ENCODE results near the gene MANEA. TPM values are rescaled to one million over a fixed set of nuclear protein-coding genes. Genes with fewer than 3 reads are reported as not detected.

Gene MANEA
- total RNA-seq = 10 to 100 TPM; 19.9 to 20.3 TPM

DNA sequence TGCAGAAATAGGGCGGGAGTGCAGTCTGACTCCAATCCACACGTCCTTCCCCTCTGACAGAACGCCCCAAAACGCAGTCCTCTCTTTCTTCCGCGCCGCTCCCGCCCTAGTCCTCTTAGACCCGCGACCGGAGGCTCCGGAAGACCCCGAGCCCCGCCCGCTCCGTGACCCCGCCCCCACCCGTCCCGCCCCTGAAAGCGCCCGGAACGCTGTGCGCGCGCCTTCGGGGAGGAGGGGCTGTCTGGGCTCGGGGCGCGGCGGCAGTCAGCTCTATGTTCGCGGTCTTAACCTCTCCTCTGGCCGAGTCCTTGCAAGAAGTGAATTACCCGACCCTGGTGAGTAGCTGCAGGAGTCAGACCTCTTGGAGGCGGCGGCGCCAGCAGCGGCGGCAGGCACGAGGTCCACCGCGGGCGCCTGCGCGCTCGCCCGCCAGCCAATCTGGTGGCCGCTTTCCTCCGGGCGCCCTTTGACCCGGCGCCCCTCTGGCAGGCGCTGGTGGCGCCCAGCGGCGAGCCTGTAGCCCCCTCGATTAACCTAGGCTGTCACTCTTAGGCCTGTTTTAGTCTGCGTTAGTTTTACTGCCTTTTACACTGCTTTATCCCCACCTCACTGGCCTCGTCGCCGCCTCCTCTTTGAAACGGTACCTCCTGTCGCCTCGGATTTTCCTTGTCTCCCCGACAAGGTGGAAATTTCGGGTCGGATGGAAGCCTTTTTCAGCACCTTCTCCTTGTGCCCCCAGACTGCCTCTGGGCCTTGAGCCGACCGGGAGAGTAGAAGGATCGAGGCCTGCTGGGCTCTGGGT, at the start of gene MANEA:
Gene MANEA, plus strand, starts transcription at position 232 of the 802 bp plus-strand sequence. CDS start 8,905 bp downstream, outside the sequence.
- POLR2A ChIA-PET = interaction anchor here (1.1 to 1.3 kb wide), 3 partner anchors 10 to 945 kb away, joined by 3 to 5 read pairs (median 3); no protein-coding TSS in a partner anchor
- Mint-ChIP-seq H3K4me3 (peak within 1 kb of the TSS; percentile 90), H3K9me3 (ENCODE audit: insufficient read depth) (no peaks in the 10 kb centered on the region), H3K27ac (peak within 1 kb of the TSS; percentile 95), H3K27me3 (ENCODE audit: low read depth) (no peaks in the 10 kb centered on the region), H3K4me1 (ENCODE audit: low read depth) (peaks cover 37% of the 10 kb centered on the region), H3K36me3 (ENCODE audit: low read depth) (peaks cover 28% of the 10 kb centered on the region)
- CTCF ChIA-PET = no interaction called here
- ATAC-seq (peak; percentile 89), DNase-seq (peak; percentile 87)

DNA sequence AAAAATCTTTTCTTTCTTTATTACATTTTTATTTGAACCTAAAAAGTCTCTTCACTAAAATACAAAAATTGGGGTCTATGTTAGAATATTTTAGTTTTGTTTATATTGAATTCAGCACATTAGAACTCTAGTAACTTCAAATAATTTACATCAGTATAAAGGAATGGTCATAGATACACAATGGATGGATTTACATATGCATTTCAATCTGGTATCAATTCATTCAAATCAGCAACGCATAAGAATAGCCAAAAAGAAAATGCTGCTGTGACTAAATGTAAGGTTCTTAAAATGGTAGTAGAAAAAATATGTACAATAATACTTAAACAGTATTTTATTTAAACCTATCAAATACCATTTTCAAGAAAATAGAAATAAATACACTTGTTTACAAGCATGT, 47.6 kb upstream of the MANEA start:
- no peaks in the 10 kb centered on the region for H3K4me1 Mint-ChIP-seq (ENCODE audit: low read depth)
- ATAC-seq (no peak), DNase-seq (no peak)
- H3K9me3 Mint-ChIP-seq (ENCODE audit: insufficient read depth) = no peaks in the 10 kb centered on the region
- ChIA-PET POLR2A (no interaction called here), CTCF (no interaction called here)
- no peak overlapping the region for H3K4me3 Mint-ChIP-seq
- H3K27ac Mint-ChIP-seq = no peak overlapping the region
- no peaks in the 10 kb centered on the region for H3K36me3 Mint-ChIP-seq (ENCODE audit: low read depth)
- peaks cover 2% of the 10 kb centered on the region for H3K27me3 Mint-ChIP-seq (ENCODE audit: low read depth)

DNA sequence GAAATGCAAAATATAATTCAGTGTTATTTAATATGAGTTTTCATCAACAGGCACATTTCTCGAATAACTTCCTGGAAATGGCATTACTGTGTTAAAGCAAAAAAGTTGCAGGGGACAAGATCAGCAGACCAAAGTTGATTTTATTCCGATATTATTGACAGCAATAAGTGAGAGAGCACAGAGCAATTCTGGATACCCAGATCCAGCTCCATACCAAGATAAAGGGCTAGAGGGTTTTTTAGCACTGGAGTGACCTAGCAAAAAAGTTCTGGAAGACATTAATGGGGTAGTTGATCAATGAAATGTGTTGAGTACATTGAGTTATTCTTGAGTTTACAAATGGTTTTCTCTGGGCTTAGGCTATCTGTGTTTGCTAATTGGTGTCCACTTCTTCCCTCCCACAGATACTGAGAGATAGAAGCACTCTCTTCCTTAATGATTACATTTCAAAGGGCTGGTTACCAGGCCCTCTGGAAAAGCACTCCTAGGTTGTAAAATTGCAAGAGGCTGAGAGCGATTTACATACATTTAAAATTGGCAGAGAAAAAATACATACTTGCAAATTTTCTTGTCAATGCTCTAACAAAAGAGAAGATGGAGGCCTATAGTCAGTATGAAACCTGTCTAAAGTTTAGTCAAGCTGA, 47.0 kb upstream of the MANEA start:
- no peak overlapping the region for H3K27ac Mint-ChIP-seq
- no peak overlapping the region for H3K4me3 Mint-ChIP-seq
- DNase-seq (no peak), ATAC-seq (no peak)
- POLR2A ChIA-PET = no interaction called here
- H3K27me3 Mint-ChIP-seq (ENCODE audit: low read depth) = peaks cover 2% of the 10 kb centered on the region
- H3K9me3 Mint-ChIP-seq (ENCODE audit: insufficient read depth) = no peaks in the 10 kb centered on the region
- H3K36me3 Mint-ChIP-seq (ENCODE audit: low read depth) = no peaks in the 10 kb centered on the region
- CTCF ChIA-PET = no interaction called here
- H3K4me1 Mint-ChIP-seq (ENCODE audit: low read depth) = no peaks in the 10 kb centered on the region

GRCh38 chr6:95543798-95544197, 33.5 kb upstream of the MANEA start:
- no peaks in the 10 kb centered on the region for H3K27me3 Mint-ChIP-seq (ENCODE audit: low read depth)
- no peaks in the 10 kb centered on the region for H3K4me1 Mint-ChIP-seq (ENCODE audit: low read depth)
- POLR2A ChIA-PET = no interaction called here
- DNase-seq = no peak
- CTCF ChIA-PET = no interaction called here
- H3K36me3 Mint-ChIP-seq (ENCODE audit: low read depth) = no peaks in the 10 kb centered on the region
- H3K9me3 Mint-ChIP-seq (ENCODE audit: insufficient read depth) = no peaks in the 10 kb centered on the region
- H3K4me3 Mint-ChIP-seq = no peak overlapping the region
- no peak overlapping the region for H3K27ac Mint-ChIP-seq
- ATAC-seq = no peak

DNA sequence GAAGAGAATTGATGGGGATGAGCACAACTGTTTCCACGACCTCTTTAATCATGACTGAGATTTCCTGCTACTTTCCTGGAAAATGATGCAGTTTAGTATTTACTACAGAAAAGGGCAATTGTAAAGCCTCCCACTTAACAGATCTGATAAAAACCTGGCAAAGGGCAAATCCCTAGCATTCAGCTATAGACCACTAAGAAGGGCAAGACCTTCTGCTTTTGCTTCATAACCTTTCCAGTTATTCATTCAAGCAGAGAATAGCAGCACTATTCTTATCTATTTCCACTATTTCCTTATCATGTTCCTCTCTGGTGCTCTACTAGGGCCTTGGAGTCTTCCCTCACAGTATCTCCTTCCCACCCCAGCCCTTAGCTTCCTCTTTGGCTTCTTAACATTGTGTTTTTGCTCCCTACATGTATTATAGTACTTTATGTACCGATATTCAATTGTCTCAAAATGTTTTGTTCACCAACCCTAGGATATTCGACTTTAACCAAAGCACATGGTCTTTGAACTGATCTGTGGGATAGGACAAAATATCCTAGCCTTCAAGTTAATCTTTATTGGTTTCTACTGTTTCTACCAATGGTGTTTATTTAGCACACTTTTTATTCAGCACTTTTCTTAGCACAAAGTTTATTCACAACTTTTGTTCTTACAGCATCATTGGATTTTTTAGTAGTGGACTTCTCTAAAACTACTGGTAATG, 32.7 kb upstream of the MANEA start:
- no peak for DNase-seq
- Mint-ChIP-seq H3K9me3 (ENCODE audit: insufficient read depth) (no peaks in the 10 kb centered on the region), H3K4me1 (ENCODE audit: low read depth) (no peaks in the 10 kb centered on the region), H3K27ac (no peak overlapping the region), H3K36me3 (ENCODE audit: low read depth) (no peaks in the 10 kb centered on the region), H3K27me3 (ENCODE audit: low read depth) (no peaks in the 10 kb centered on the region), H3K4me3 (no peak overlapping the region)
- ChIA-PET POLR2A (no interaction called here), CTCF (no interaction called here)
- no peak for ATAC-seq

GRCh38 chr6:95545226-95545625, 32.1 kb upstream of the MANEA start:
- Mint-ChIP-seq H3K9me3 (ENCODE audit: insufficient read depth) (no peaks in the 10 kb centered on the region), H3K4me3 (no peak overlapping the region), H3K36me3 (ENCODE audit: low read depth) (no peaks in the 10 kb centered on the region), H3K4me1 (ENCODE audit: low read depth) (no peaks in the 10 kb centered on the region), H3K27me3 (ENCODE audit: low read depth) (no peaks in the 10 kb centered on the region), H3K27ac (no peak overlapping the region)
- DNase-seq (no peak), ATAC-seq (no peak)
- POLR2A ChIA-PET = no interaction called here
- CTCF ChIA-PET = no interaction called here

GRCh38 chr6:95545686-95546085, 31.6 kb upstream of the MANEA start:
- H3K9me3 Mint-ChIP-seq (ENCODE audit: insufficient read depth) = no peaks in the 10 kb centered on the region
- CTCF ChIA-PET = no interaction called here

DNA sequence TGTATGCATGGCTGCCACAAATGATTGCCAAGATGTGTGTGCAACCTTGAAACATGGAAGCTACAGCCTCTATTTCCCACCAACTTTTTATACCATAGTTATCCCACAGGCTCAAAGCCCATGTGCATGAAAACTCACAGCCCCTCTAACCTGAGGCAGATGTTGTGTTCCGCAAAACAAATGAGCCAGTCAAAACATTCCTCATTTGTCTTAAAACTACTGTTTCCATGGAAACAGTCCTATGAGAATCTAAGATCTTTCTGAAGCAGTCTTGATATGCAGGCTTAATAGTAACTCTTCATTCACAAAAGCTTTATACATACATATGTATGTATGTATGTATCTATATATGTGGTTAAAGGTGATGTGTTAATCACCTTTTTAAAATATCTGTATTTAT, 31.2 kb upstream of the MANEA start:
- H3K27me3 Mint-ChIP-seq (ENCODE audit: low read depth) = peaks cover 2% of the 10 kb centered on the region
- no peak for ATAC-seq
- no peaks in the 10 kb centered on the region for H3K36me3 Mint-ChIP-seq (ENCODE audit: low read depth)
- H3K4me1 Mint-ChIP-seq (ENCODE audit: low read depth) = no peaks in the 10 kb centered on the region
- no peak overlapping the region for H3K27ac Mint-ChIP-seq
- CTCF ChIA-PET = no interaction called here
- DNase-seq = no peak
- H3K9me3 Mint-ChIP-seq (ENCODE audit: insufficient read depth) = no peaks in the 10 kb centered on the region
- POLR2A ChIA-PET = no interaction called here
- no peak overlapping the region for H3K4me3 Mint-ChIP-seq

More at GRCh38 chr6:95545686-95546085, 31.6 kb upstream of the MANEA start:
- H3K27ac Mint-ChIP-seq = no peak overlapping the region
- H3K4me1 Mint-ChIP-seq (ENCODE audit: low read depth) = no peaks in the 10 kb centered on the region
- no peaks in the 10 kb centered on the region for H3K27me3 Mint-ChIP-seq (ENCODE audit: low read depth)
- ATAC-seq (no peak), DNase-seq (no peak)
- H3K36me3 Mint-ChIP-seq (ENCODE audit: low read depth) = no peaks in the 10 kb centered on the region
- H3K4me3 Mint-ChIP-seq = no peak overlapping the region
- POLR2A ChIA-PET = no interaction called here

DNA sequence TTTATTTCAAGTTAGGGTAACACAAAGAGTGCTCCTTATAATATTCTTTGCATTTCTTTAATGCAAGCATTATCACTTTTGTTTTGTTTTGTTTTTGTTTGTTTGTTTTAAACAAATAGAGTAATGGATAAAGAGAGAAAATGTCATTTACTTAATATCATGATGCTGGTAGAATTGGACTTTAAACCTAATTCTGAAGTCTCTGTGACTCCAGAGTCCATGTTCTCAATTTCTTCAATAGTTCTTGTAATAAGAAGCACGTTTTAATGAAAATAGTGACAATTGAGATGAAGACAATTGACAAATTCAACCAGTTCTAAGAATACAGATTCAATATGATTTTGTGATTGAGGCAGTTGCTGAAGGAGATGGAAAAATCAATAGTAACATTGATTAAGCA, 30.3 kb upstream of the MANEA start:
- no peak overlapping the region for H3K27ac Mint-ChIP-seq
- POLR2A ChIA-PET = no interaction called here
- H3K4me3 Mint-ChIP-seq = no peak overlapping the region
- DNase-seq (no peak), ATAC-seq (no peak)
- no peaks in the 10 kb centered on the region for H3K36me3 Mint-ChIP-seq (ENCODE audit: low read depth)
- CTCF ChIA-PET = no interaction called here
- H3K9me3 Mint-ChIP-seq (ENCODE audit: insufficient read depth) = no peaks in the 10 kb centered on the region
- no peaks in the 10 kb centered on the region for H3K4me1 Mint-ChIP-seq (ENCODE audit: low read depth)
- peaks cover 2% of the 10 kb centered on the region for H3K27me3 Mint-ChIP-seq (ENCODE audit: low read depth)

DNA sequence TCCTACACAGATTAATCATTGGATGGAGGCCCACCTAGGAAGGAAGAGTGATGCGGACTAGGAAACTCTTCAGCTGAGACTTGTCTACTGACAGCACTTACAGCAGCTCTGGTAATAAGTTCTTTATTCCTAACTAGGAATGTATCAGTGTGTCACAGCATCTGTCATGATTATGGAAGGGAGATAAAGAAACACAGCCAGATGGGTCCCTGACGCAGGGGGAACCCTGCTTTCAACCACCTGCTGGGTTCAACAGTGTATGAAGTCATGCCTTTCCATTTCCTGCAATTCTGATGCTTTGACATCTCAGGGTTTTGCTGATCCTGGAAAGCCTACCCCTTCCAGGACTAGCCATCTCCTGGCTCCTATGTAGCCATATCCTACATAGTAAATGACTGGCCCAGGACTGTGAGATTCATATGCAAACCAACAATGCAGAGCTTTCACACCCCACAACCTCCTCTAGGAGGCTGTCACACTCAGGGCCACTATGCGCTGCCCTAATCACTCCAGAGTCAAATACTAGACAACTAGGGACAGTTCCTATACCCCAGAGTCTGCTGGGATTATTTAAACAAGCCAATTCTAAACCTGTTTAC, 29.0 kb upstream of the MANEA start:
- ChIA-PET CTCF (no interaction called here), POLR2A (no interaction called here)
- DNase-seq (no peak), ATAC-seq (no peak)
- H3K4me1 Mint-ChIP-seq (ENCODE audit: low read depth) = no peaks in the 10 kb centered on the region
- H3K27me3 Mint-ChIP-seq (ENCODE audit: low read depth) = peaks cover 2% of the 10 kb centered on the region
- H3K9me3 Mint-ChIP-seq (ENCODE audit: insufficient read depth) = no peaks in the 10 kb centered on the region
- no peaks in the 10 kb centered on the region for H3K36me3 Mint-ChIP-seq (ENCODE audit: low read depth)
- H3K4me3 Mint-ChIP-seq = no peak overlapping the region
- H3K27ac Mint-ChIP-seq = no peak overlapping the region

- Mint-ChIP-seq H3K27me3 (ENCODE audit: low read depth) (peaks cover 5% of the 10 kb centered on the region), H3K27ac (no peak overlapping the region), H3K9me3 (ENCODE audit: insufficient read depth) (no peaks in the 10 kb centered on the region), H3K4me3 (no peak overlapping the region), H3K36me3 (ENCODE audit: low read depth) (no peaks in the 10 kb centered on the region), H3K4me1 (ENCODE audit: low read depth) (no peaks in the 10 kb centered on the region)
- DNase-seq (no peak), ATAC-seq (no peak)
- CTCF ChIA-PET = no interaction called here
- POLR2A ChIA-PET = no interaction called here
Measured at GRCh38 chr6:95551678-95552324, 25.5 kb upstream of the MANEA start.

- ChIA-PET POLR2A (no interaction called here), CTCF (no interaction called here)
- H3K4me1 Mint-ChIP-seq (ENCODE audit: low read depth) = no peaks in the 10 kb centered on the region
- no peak overlapping the region for H3K4me3 Mint-ChIP-seq
- DNase-seq (no peak), ATAC-seq (no peak)
- no peaks in the 10 kb centered on the region for H3K9me3 Mint-ChIP-seq (ENCODE audit: insufficient read depth)
- H3K36me3 Mint-ChIP-seq (ENCODE audit: low read depth) = no peaks in the 10 kb centered on the region
- peaks cover 5% of the 10 kb centered on the region for H3K27me3 Mint-ChIP-seq (ENCODE audit: low read depth)
- no peak overlapping the region for H3K27ac Mint-ChIP-seq
Measured at GRCh38 chr6:95553880-95554279, 23.5 kb upstream of the MANEA start.

Measured in activated CD8-positive, alpha-beta T cell treated with anti-CD3 and anti-CD28 coated beads, Interleukin-2, amount 10 ng/mL, durations not matched to agents 7 days and 5 days (primary cell).